HepG2 (cell line): ENCODE results near the gene MORF4L1.

Experiments used
- MYNN ChIP-seq: sonication (generic); formaldehyde crosslinking; IDR thresholded peaks from 2 replicates; pipeline ENCODE4 v1.4.0; 2020; ENCODE audit warnings: mild to moderate bottlenecking, low read depth, missing genetic modification reagents
- SIN3A ChIP-seq: IDR thresholded peaks from 2 replicates; pipeline ENCODE4 v1.6.1; 2011; ENCODE audit warnings: low read depth, mild to moderate bottlenecking, control low read depth, low read length, borderline replicate concordance
- THAP11 ChIP-seq: IDR thresholded peaks from 2 replicates; pipeline ENCODE4 v1.6.1; 2016; ENCODE audit warnings: missing biosample characterization, missing genetic modification reagents
- TF ChIP-seq, protein P1 (sequence below): sonication (generic); formaldehyde crosslinking; IDR thresholded peaks from 2 replicates; pipeline ENCODE4 v1.5.0; 2020; ENCODE audit warnings: mild to moderate bottlenecking, missing genetic modification reagents, moderate library complexity
- TF ChIP-seq, protein P2 (sequence below): sonication (generic); formaldehyde crosslinking; IDR thresholded peaks from 2 replicates; pipeline ENCODE4 v1.5.0; 2020; ENCODE audit warnings: missing genetic modification reagents, mild to moderate bottlenecking, borderline replicate concordance

DNA sequence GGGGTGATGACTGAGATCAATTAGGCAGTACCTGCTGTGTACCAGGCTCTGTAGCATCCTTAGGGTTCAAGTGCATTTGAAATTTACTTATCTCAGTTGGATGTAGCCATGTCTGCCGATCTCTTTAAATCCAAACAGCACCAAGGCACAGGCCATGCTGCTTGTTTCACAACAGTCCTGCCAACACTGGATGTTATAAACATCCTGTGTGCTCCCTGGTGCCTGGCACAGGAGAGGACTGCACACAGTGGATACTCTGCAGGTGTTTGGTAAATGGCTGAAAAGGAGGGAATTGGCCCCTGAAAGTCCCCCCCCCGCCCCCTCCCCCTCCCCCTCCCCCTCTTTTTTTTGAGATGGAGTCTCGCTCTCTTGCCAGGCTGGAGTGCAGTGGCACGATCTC lies 45.2 kb downstream of the MORF4L1 start:
- no peak for TF ChIP-seq SIN3A
- no peak for TF ChIP-seq THAP11 (CRISPR knock-in tag)
- TF ChIP-seq, protein P1, sequence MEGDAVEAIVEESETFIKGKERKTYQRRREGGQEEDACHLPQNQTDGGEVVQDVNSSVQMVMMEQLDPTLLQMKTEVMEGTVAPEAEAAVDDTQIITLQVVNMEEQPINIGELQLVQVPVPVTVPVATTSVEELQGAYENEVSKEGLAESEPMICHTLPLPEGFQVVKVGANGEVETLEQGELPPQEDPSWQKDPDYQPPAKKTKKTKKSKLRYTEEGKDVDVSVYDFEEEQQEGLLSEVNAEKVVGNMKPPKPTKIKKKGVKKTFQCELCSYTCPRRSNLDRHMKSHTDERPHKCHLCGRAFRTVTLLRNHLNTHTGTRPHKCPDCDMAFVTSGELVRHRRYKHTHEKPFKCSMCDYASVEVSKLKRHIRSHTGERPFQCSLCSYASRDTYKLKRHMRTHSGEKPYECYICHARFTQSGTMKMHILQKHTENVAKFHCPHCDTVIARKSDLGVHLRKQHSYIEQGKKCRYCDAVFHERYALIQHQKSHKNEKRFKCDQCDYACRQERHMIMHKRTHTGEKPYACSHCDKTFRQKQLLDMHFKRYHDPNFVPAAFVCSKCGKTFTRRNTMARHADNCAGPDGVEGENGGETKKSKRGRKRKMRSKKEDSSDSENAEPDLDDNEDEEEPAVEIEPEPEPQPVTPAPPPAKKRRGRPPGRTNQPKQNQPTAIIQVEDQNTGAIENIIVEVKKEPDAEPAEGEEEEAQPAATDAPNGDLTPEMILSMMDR = no peak
- TF ChIP-seq, protein P2, sequence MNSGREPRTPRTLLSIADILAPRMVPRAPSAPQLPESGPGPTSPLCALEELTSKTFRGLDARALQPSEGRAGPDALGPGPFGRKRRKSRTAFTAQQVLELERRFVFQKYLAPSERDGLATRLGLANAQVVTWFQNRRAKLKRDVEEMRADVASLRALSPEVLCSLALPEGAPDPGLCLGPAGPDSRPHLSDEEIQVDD (CRISPR knock-in tag) = no peak
- TF ChIP-seq MYNN (CRISPR knock-in tag) = no peak
